Activated effector memory CD4-positive, alpha-beta T cell treated with anti-CD3 and anti-CD28 coated beads, Interleukin-2, amount 50 U/mL, for 16 hours (primary cell): ENCODE results near the gene EFCC1.
"Not testable (repeated sequence)": the region's sequence is repeated elsewhere in the genome, so short reads cannot be mapped to it uniquely, and the experiment has no call there.

Experiments used
- DNase-seq: peaks from one replicate; pipeline ENCODE4 v3.0.0-alpha.2; 2020

EFCC1 gene

GRCh38 chr3:129084501-129084900 lies 83.4 kb downstream of the EFCC1 start:
- DNase-seq, result no peak

DNA sequence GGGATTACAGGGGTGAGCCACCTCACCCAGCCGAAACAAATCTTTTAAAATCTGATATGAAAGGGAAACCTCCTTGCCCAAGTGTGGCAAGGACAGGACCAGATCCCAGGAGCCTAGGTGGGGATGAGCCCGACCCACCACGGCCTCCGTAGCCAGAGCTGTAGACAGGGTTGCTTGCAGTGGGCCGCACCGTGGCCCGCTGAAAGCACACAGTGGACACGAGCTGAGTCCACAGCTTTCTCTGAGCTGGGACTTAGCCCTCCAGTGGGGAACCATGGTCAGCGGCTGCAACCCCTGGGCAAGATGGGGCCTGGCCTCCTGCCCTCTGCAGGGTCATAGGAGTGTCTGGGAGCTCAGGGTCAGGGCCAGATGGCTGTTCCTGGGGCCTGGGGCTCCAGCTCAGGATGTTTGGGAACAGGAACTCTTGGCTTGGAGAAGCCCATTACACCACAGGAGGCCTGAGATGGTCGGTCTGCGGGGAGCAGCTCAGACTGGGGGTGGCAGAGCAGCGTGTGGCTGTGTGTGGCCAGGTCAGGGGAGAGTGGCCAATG lies 84.1 kb downstream of the EFCC1 start:
- no peak for DNase-seq

- no peak for DNase-seq
Observed at GRCh38 chr3:129085818-129086217, 84.7 kb downstream of the EFCC1 start.

DNA sequence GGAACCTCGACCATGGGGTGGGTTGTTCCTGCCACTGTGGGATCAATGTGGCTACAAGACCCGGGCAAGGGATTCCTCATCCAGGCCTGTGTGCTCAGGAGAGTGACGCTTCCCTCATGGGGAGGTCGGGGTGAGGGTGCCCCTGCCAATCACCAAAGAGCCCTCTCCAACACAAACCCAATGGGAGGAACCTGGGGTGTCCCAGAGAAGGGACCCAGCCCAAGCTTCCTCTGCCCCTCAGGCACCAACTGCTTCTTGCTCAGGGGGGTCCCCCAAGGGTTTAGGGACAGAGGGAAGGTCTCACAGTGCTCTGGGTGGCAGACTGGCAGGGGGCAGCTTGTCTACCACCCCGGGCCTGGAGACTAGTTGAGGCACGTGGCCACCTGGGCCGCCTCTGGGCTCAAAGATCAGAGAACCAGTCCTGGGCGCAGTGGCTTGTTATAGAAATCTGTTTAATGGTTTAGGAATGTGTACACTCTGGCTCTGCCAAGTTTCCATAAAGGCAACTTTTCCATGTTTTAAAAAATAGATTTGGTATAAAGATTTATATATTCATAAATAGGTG lies 86.1 kb downstream of the EFCC1 start:
- DNase-seq, result no peak

DNA sequence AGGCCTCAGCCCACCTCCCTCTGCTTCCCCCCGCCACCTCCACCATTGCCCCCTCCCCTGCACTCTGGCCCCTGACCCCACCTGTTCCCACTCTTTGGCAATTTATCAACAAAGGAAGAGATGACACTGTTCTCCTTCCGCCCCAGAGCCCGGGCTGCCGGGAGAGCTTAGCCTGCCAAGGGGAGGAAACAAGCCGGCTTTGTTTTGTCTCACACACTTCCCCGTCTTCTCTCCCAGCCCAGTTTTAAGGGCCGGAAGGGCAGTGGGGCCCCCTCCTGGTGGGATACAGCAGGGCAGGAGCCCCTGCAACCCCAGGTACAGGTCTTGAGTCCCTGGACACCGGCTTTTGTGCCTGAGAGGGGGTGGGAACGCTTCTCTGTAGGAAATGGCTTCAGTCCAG lies 86.8 kb downstream of the EFCC1 start:
- DNase-seq, result not testable (repeated sequence)

- not testable (repeated sequence) for DNase-seq
Observed at GRCh38 chr3:129088312-129088711, 87.2 kb downstream of the EFCC1 start.
